ENCODE results near the gene BTBD16.

BTBD16 gene

DNA sequence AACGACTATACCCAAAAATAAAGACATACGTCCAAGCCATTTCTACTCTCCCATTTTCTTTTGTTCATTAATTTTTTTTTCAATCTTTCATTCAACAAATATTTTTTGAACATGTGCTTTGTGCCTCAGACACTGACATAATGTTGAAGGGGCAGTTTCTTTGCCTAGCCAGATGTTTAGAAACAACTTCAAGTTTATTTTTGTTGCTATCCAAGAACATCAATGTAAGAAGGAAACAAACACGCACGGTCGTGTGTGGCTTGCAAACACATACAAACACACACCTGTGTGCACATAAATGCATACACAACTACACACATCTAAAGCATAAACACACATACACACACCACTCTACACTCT lies 39.9 kb downstream of the BTBD16 start:
- Histone ChIP-seq H3K27me3 (ENCODE audit: insufficient read depth, low read length) (no peaks in the 10 kb centered on the region), H2AFZ (ENCODE audit: insufficient read depth, low read length, poor library complexity) (no peak overlapping the region), H2BK12ac (ENCODE audit: low read length) (no peak overlapping the region), H3K23ac (ENCODE audit: low read length) (no peak overlapping the region), H4K8ac (ENCODE audit: low read depth, low read length) (no peak overlapping the region), H3K9me3 (ENCODE audit: insufficient read depth, low read depth, low read length) (no peaks in the 10 kb centered on the region), H3K14ac (ENCODE audit: low read length) (no peak overlapping the region), H3K9ac (ENCODE audit: low read length) (no peak overlapping the region), H3K79me2 (ENCODE audit: control insufficient read depth, insufficient read depth, low read length, poor library complexity) (no peaks in the 10 kb centered on the region), H4K91ac (ENCODE audit: low read depth, low read length) (no peak overlapping the region), H2AK5ac (ENCODE audit: low read length) (no peak overlapping the region), H3K27ac (ENCODE audit: low read depth, low read length) (no peak overlapping the region), H2BK5ac (ENCODE audit: low read depth, low read length, poor library complexity) (no peak overlapping the region), H3K4me1 (ENCODE audit: control insufficient read depth in 1 of 2, insufficient read depth in 2 of 2, low read length in 2 of 2) (peaks cover 4 to 12% of the 10 kb centered on the region in 2 experiments), H3K4me2 (ENCODE audit: low read length) (no peak overlapping the region), H3K18ac (ENCODE audit: low read length) (no peak overlapping the region), H3K79me1 (ENCODE audit: low read length) (no peaks in the 10 kb centered on the region), H4K12ac (ENCODE audit: low read depth, low read length) (no peak overlapping the region), H2BK120ac (ENCODE audit: insufficient read depth, low read length, poor library complexity) (no peak overlapping the region), H3K36me3 (ENCODE audit: control insufficient read depth in 1 of 2, insufficient read depth in 2 of 2, low read length in 2 of 2) (no peaks in the 10 kb centered on the region), H3K4me3 (ENCODE audit: low read depth, low read length) (no peak overlapping the region), H3K4ac (ENCODE audit: low read depth, low read length) (no peak overlapping the region)
- WGBS (ENCODE audit: extremely low coverage, insufficient coverage, insufficient read length) = no CpG with 5 or more reads among the region's 5 CpGs
- DNase-seq = no peak

GRCh38 chr10:122311716-122312115 lies 40.6 kb downstream of the BTBD16 start:
- DNase-seq = no peak

GRCh38 chr10:122316224-122316884 lies 45.3 kb downstream of the BTBD16 start:
- no peak overlapping the region for H3K4me3 ChIP-seq (ENCODE audit: low read depth, low read length)
- no peak overlapping the region for H2AK5ac ChIP-seq (ENCODE audit: low read length)
- no peaks in the 10 kb centered on the region for H3K9me3 ChIP-seq (ENCODE audit: insufficient read depth, low read depth, low read length)
- peak; percentile 28 to 69 for DNase-seq
- H3K27ac ChIP-seq (ENCODE audit: low read depth, low read length) = no peak overlapping the region
- no peak overlapping the region for H2BK120ac ChIP-seq (ENCODE audit: insufficient read depth, low read length, poor library complexity)
- H3K79me2 ChIP-seq (ENCODE audit: control insufficient read depth, insufficient read depth, low read length, poor library complexity) = no peaks in the 10 kb centered on the region
- H2BK12ac ChIP-seq (ENCODE audit: low read length) = no peak overlapping the region
- H3K4ac ChIP-seq (ENCODE audit: low read depth, low read length) = no peak overlapping the region
- no peak overlapping the region for H4K12ac ChIP-seq (ENCODE audit: low read depth, low read length)
- H3K23ac ChIP-seq (ENCODE audit: low read length) = no peak overlapping the region
- no peaks in the 10 kb centered on the region for H3K79me1 ChIP-seq (ENCODE audit: low read length)
- H3K4me2 ChIP-seq (ENCODE audit: low read length) = no peak overlapping the region
- H3K4me1 ChIP-seq (ENCODE audit: control insufficient read depth in 1 of 2, insufficient read depth in 2 of 2, low read length in 2 of 2) = no peaks in the 10 kb centered on the region
- H3K36me3 ChIP-seq (ENCODE audit: control insufficient read depth in 1 of 2, insufficient read depth in 2 of 2, low read length in 2 of 2) = no peaks in the 10 kb centered on the region
- H3K18ac ChIP-seq (ENCODE audit: low read length) = no peak overlapping the region
- H2AFZ ChIP-seq (ENCODE audit: insufficient read depth, low read length, poor library complexity) = no peak overlapping the region
- no peak overlapping the region for H3K9ac ChIP-seq (ENCODE audit: low read length)
- H4K8ac ChIP-seq (ENCODE audit: low read depth, low read length) = no peak overlapping the region
- H3K27me3 ChIP-seq (ENCODE audit: insufficient read depth, low read length) = no peaks in the 10 kb centered on the region
- no peak overlapping the region for H2BK5ac ChIP-seq (ENCODE audit: low read depth, low read length, poor library complexity)
- H4K91ac ChIP-seq (ENCODE audit: low read depth, low read length) = no peak overlapping the region
- H3K14ac ChIP-seq (ENCODE audit: low read length) = no peak overlapping the region
- no CpG with 5 or more reads among the region's 12 CpGs for WGBS (ENCODE audit: extremely low coverage, insufficient coverage, insufficient read length)

More at GRCh38 chr10:122311716-122312115, 40.6 kb downstream of the BTBD16 start:
- Histone ChIP-seq H4K12ac (ENCODE audit: low read depth, low read length) (no peak overlapping the region), H2BK5ac (ENCODE audit: low read depth, low read length, poor library complexity) (no peak overlapping the region), H3K79me1 (ENCODE audit: low read length) (no peaks in the 10 kb centered on the region), H3K14ac (ENCODE audit: low read length) (no peak overlapping the region), H3K23ac (ENCODE audit: low read length) (no peak overlapping the region), H2AK5ac (ENCODE audit: low read length) (no peak overlapping the region), H3K36me3 (ENCODE audit: control insufficient read depth in 1 of 2, insufficient read depth in 2 of 2, low read length in 2 of 2) (no peaks in the 10 kb centered on the region), H3K4me3 (ENCODE audit: low read depth, low read length) (no peak overlapping the region), H4K91ac (ENCODE audit: low read depth, low read length) (no peak overlapping the region), H2AFZ (ENCODE audit: insufficient read depth, low read length, poor library complexity) (no peak overlapping the region), H4K8ac (ENCODE audit: low read depth, low read length) (no peak overlapping the region), H3K27ac (ENCODE audit: low read depth, low read length) (no peak overlapping the region), H3K4ac (ENCODE audit: low read depth, low read length) (no peak overlapping the region), H3K79me2 (ENCODE audit: control insufficient read depth, insufficient read depth, low read length, poor library complexity) (no peaks in the 10 kb centered on the region), H3K9ac (ENCODE audit: low read length) (no peak overlapping the region), H2BK120ac (ENCODE audit: insufficient read depth, low read length, poor library complexity) (no peak overlapping the region), H3K18ac (ENCODE audit: low read length) (no peak overlapping the region), H3K4me2 (ENCODE audit: low read length) (no peak overlapping the region), H3K4me1 (ENCODE audit: control insufficient read depth in 1 of 2, insufficient read depth in 2 of 2, low read length in 2 of 2) (peaks cover 4 to 12% of the 10 kb centered on the region in 2 experiments), H2BK12ac (ENCODE audit: low read length) (no peak overlapping the region), H3K9me3 (ENCODE audit: insufficient read depth, low read depth, low read length) (no peaks in the 10 kb centered on the region), H3K27me3 (ENCODE audit: insufficient read depth, low read length) (no peaks in the 10 kb centered on the region)
- no CpG with 5 or more reads among the region's 1 CpG for WGBS (ENCODE audit: extremely low coverage, insufficient coverage, insufficient read length)

DNA sequence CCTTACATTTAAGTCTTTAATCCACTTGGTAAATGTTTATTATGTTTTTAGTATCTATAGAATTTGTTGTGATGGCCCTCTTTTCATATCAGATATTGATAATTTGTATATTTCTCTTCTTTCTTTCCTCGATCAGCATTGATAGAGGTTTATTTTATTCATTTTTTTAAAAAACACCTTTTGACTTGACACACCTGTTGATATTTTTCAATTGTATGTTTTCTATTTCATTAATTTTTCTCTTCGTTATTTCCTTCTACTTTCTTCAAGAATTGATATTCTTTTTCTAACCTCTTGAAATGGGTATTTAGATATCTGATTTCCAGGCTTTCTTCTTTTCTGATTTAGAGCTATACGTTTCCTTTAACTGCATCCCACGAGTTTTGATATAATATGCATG lies 50.9 kb downstream of the BTBD16 start:
- Histone ChIP-seq H2BK5ac (ENCODE audit: low read depth, low read length, poor library complexity) (no peak overlapping the region), H3K27ac (ENCODE audit: low read depth, low read length) (no peak overlapping the region), H3K9me3 (ENCODE audit: insufficient read depth, low read depth, low read length) (peaks cover 4% of the 10 kb centered on the region), H3K79me1 (ENCODE audit: low read length) (no peaks in the 10 kb centered on the region), H3K36me3 (ENCODE audit: control insufficient read depth in 1 of 2, insufficient read depth in 2 of 2, low read length in 2 of 2) (no peaks in the 10 kb centered on the region), H4K91ac (ENCODE audit: low read depth, low read length) (no peak overlapping the region), H3K14ac (ENCODE audit: low read length) (no peak overlapping the region), H2AK5ac (ENCODE audit: low read length) (no peak overlapping the region), H3K9ac (ENCODE audit: low read length) (no peak overlapping the region), H3K79me2 (ENCODE audit: control insufficient read depth, insufficient read depth, low read length, poor library complexity) (no peaks in the 10 kb centered on the region), H4K12ac (ENCODE audit: low read depth, low read length) (no peak overlapping the region), H3K4me3 (ENCODE audit: low read depth, low read length) (no peak overlapping the region), H3K27me3 (ENCODE audit: insufficient read depth, low read length) (no peaks in the 10 kb centered on the region), H2BK12ac (ENCODE audit: low read length) (no peak overlapping the region), H2AFZ (ENCODE audit: insufficient read depth, low read length, poor library complexity) (no peak overlapping the region), H3K4me1 (ENCODE audit: control insufficient read depth in 1 of 2, insufficient read depth in 2 of 2, low read length in 2 of 2) (no peaks in the 10 kb centered on the region), H3K18ac (ENCODE audit: low read length) (no peak overlapping the region), H3K4ac (ENCODE audit: low read depth, low read length) (no peak overlapping the region), H2BK120ac (ENCODE audit: insufficient read depth, low read length, poor library complexity) (no peak overlapping the region), H4K8ac (ENCODE audit: low read depth, low read length) (no peak overlapping the region), H3K23ac (ENCODE audit: low read length) (no peak overlapping the region), H3K4me2 (ENCODE audit: low read length) (no peak overlapping the region)
- no peak for DNase-seq
- WGBS (ENCODE audit: extremely low coverage, insufficient coverage, insufficient read length) = no CpG with 5 or more reads among the region's 4 CpGs

Measured in trophoblast cell (in vitro differentiated cells and primary cell).